ENCODE data around the gene THSD7A. TPM values are rescaled to one million over a fixed set of nuclear protein-coding genes. Genes with fewer than 3 reads are reported as not detected.

Gene THSD7A
- total and polyA plus RNA-seq, 2 of the 8 experiments (the other 6 are each of a cell fraction or from before 2014, with no cell fraction given): 0.44 to 1.2 TPM

GRCh38 chr7:11811709-11812108 lies 20.3 kb downstream of the THSD7A start (continued):
- TF ChIP-seq E2F6 (IDR thresholded peaks at IDR 0.05) (no peak), KDM5A (IDR thresholded peaks at IDR 0.05; ENCODE audit: low read length) (no peak), RXRA (IDR thresholded peaks at IDR 0.05; ENCODE audit: insufficient read depth, low read depth, low read length) (no peak)

Data from H1 (cell line).